CD4-positive, alpha-beta T cell treated with Interleukin-6 for 4 hours (primary cell): ENCODE data around the gene PEX3.
"Not testable (repeated sequence)": the region's sequence is repeated elsewhere in the genome, so short reads cannot be mapped to it uniquely, and the experiment has no call there.

ENCODE experiments used
- DNase-seq: peaks from one replicate; pipeline ENCODE4 v3.0.0-alpha.2; 2020; ENCODE audit warnings: mixed read lengths

PEX3 gene

GRCh38 chr6:143450453-143451371 is at the start of gene PEX3, which contains the start of gene ADAT2:
Gene PEX3 (plus strand): TSS chr6:143450805. CDS start chr6:143451043, 238 bp downstream.
Gene ADAT2 (minus strand): TSS chr6:143450695. CDS start chr6:143450658, 37 bp downstream.
- peak; percentile 94 for DNase-seq

GRCh38 chr6:143401068-143401446 is 49.5 kb upstream of the PEX3 start:
- DNase-seq = no peak

GRCh38 chr6:143401636-143402370 is 48.8 kb upstream of the PEX3 start:
- no peak for DNase-seq

- no peak for DNase-seq
These were observed 47.8 kb upstream of the PEX3 start for GRCh38 chr6:143402721-143403336.

GRCh38 chr6:143405373-143406154 is 45.0 kb upstream of the PEX3 start:
- no peak for DNase-seq

- DNase-seq = no peak
These were observed 43.9 kb upstream of the PEX3 start for GRCh38 chr6:143406673-143407072.

- DNase-seq = no peak
These were observed 42.3 kb upstream of the PEX3 start for GRCh38 chr6:143408151-143408786.

GRCh38 chr6:143408787-143409162 is 41.8 kb upstream of the PEX3 start:
- no peak for DNase-seq

GRCh38 chr6:143410859-143411270 is 39.7 kb upstream of the PEX3 start:
- no peak for DNase-seq

GRCh38 chr6:143414769-143415168 is 35.8 kb upstream of the PEX3 start:
- no peak for DNase-seq

- DNase-seq = no peak
These were observed 31.1 kb upstream of the PEX3 start for GRCh38 chr6:143419526-143419925.

GRCh38 chr6:143426026-143426425 is 24.6 kb upstream of the PEX3 start:
- DNase-seq = no peak

GRCh38 chr6:143427109-143427817 is 23.3 kb upstream of the PEX3 start:
- peak; percentile 76 for DNase-seq

GRCh38 chr6:143429970-143430369 is 20.6 kb upstream of the PEX3 start:
- DNase-seq = no peak

GRCh38 chr6:143431226-143431625 is 19.4 kb upstream of the PEX3 start:
- no peak for DNase-seq

GRCh38 chr6:143432588-143432987 is 18.0 kb upstream of the PEX3 start:
- no peak for DNase-seq

- DNase-seq = no peak
These were observed 9.6 kb upstream of the PEX3 start for GRCh38 chr6:143441010-143441409.

GRCh38 chr6:143441680-143442545 is 8.7 kb upstream of the PEX3 start:
- DNase-seq = no peak

GRCh38 chr6:143443096-143443495 is 7.5 kb upstream of the PEX3 start:
- DNase-seq = no peak

GRCh38 chr6:143447865-143448264 is 2.7 kb upstream of the PEX3 start:
- DNase-seq = not testable (repeated sequence)
